ENCODE data around the gene MTMR2. TPM values are rescaled to one million over a fixed set of nuclear protein-coding genes. Genes with fewer than 3 reads are reported as not detected.
"Not testable (repeated sequence)": the region's sequence is repeated elsewhere in the genome, so short reads cannot be mapped to it uniquely, and the experiment has no call there.

Gene MTMR2
- polyA plus RNA-seq, 5 donors = 41.4 to 74.6 (median 58.1) TPM

- peak in 1 of 2 donors; percentile 12 for DNase-seq
Observed at GRCh38 chr11:95891423-95892170, 32.3 kb downstream of the MTMR2 start.

GRCh38 chr11:95888852-95889251 is 35.1 kb downstream of the MTMR2 start:
- no peak for DNase-seq

- no peak for DNase-seq
Observed at GRCh38 chr11:95888439-95888838, 35.5 kb downstream of the MTMR2 start.

GRCh38 chr11:95886462-95886861 is 37.4 kb downstream of the MTMR2 start:
- DNase-seq = no peak

DNA sequence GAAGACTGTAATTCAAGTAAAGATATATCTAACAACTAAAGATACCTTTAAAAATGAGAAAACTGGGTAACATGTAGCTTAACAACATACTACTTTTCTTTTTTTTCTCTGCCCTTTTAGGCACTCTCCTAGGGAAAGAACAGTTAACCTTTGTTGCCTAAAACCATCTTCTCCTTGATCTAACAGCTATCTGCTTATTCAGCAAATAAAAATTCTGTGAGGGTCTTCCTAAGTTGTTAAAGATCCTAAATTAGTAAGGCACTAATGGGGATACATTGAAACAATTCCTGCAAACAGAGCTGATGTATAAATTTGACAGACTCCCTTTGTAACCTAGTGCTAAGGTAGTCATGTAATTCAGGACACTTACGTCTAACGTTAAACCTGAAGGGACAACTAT is 39.1 kb downstream of the MTMR2 start:
- no peak for DNase-seq

GRCh38 chr11:95884376-95884775 is 39.5 kb downstream of the MTMR2 start:
- no peak for DNase-seq

- peak; percentile 10 to 15 for DNase-seq
Observed at GRCh38 chr11:95883381-95883780, 40.5 kb downstream of the MTMR2 start.

DNA sequence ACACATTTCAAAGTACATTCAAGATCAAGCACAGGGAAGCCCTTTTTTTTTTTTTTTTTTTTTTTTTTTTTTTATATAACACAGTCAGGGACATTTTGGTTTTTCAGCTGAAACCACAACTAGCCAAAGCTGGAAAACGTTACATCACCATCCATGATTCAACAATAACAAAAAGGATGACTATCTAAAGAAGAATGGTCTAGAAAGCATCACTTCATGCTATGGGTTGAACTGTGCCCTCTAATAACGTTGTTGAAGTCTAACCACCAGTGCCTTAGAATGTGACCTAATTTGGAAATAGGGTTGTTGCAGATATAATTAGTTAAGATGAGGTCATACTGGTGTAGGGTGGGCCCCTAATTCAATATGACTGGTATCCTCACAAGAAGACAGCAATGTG is 46.6 kb downstream of the MTMR2 start:
- no peak for DNase-seq

DNA sequence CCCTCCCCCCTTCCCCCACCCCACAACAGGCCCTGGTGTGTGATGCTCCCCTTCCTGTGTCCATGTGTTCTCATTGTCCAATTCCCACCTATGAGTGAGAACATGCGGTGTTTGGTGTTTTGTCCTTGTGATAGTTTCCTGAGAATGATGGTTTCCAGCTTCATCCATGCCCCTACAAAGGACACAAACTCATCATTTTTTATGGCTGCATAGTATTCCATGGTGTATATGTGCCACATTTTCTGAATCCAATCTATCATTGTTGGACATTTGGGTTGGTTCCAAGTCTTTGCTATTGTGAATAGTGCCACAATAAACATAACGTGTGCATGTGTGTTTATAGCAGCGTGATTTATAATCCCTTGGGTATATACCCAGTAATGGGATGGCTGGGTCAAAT is 53.0 kb downstream of the MTMR2 start:
- DNase-seq = not testable (repeated sequence)

DNA sequence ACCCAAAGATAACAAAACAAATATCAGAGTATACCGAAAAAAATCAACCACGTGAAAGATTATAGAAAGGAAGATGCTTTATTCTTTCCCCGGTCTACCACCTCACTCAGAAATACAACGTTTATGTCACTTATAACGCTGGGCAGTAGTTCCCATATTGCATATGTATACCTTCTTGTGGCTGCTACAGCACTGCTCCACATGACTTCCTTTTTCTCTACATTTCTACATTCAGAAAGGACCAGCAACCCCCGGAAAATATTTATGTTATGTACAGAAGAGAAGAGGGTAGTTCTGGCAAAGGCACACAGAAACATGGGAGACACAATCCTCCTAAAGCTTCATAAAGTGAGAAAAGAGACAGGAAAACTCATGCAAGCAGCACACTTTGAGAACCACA is 56.8 kb downstream of the MTMR2 start:
- DNase-seq = no peak

DNA sequence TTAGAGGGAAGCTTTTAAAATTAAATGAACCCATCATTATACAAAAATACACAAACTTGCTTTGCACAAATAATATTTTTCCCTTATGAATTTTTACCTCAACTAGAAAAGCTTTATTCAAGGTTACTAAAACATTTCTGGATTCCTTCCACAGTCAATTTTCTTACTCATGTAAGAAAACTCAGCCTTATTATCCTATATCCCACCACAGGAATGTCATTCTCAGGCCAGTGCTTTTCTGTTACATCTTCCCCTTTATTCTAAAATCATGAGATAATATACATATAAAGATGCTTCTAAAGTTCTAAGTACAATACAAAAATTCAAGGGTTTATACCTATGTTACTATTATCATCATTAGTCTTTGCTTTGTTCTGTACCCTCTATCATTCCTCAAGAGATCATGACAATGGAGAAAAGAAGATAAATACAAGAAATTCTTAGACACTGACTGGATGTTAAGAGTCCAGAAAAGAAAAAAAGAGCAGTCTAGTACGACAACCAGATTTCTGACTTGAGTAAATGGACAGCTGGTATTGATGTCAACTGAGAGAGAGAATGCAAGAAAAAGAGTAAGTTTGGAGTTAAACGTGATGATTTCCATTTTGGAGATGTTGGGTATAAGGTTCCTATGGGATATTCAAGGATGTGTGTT is 60.3 kb downstream of the MTMR2 start:
- DNase-seq = no peak

DNA sequence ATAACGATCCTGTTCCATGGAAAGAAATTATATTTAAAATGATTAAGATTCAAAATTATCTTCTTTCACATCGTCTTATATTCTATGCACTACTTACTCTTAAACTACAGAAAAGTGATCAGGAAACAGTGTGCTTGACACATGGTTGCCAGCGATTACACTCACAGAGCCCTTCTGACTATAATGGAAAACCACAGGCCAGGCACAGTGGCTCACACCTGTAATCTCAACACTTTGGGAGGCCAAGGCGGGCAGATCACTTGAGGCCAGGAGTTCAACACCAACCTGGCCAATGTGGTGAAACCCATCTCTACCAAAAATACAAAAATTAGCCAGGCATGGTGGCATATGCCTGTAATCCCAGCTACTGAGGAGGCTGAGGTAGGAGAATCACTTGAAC is 63.9 kb downstream of the MTMR2 start:
- not testable (repeated sequence) for DNase-seq

DNA sequence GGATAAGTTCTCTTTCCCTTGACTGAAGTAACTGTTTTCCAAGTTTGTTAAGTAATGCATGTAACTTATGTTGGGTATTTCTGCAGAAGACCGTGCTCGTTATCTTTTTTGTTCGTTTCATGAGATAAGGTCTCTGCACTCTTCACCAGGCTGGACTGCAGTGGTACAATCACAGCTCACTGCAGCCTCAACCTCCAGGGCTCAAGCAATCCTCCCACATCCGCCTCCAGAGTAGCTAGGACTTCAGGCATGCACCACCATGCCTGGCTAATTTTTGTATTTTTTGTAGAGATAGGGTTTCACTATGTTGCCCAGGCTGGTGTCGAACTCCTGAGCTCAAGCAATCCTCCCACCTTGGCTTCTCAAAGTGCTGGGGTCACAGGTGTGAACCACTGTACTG is 69.5 kb downstream of the MTMR2 start:
- DNase-seq = not testable (repeated sequence)

GRCh38 chr11:95853862-95854261 is 70.0 kb downstream of the MTMR2 start:
- no peak for DNase-seq

GRCh38 chr11:95853138-95853537 is 70.8 kb downstream of the MTMR2 start:
- no peak for DNase-seq

DNA sequence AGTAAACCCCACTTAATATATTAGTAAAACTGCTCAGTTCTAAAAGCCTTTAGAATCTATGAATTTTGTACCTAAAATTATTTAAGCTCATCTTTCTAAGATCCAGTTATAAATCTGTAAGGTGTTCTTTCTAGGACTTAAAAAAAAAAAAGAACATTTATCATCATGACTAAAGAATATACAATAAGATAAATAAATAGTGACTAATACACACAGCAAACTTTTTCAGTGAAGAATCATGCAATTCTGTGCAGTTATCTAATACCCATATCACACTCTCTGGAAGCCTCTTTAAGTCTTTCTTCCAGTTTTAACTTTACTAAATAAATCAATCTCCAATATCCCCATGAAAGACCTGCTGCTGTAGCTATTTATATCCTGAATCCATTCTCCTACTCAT is 73.8 kb downstream of the MTMR2 start:
- no peak for DNase-seq

DNA sequence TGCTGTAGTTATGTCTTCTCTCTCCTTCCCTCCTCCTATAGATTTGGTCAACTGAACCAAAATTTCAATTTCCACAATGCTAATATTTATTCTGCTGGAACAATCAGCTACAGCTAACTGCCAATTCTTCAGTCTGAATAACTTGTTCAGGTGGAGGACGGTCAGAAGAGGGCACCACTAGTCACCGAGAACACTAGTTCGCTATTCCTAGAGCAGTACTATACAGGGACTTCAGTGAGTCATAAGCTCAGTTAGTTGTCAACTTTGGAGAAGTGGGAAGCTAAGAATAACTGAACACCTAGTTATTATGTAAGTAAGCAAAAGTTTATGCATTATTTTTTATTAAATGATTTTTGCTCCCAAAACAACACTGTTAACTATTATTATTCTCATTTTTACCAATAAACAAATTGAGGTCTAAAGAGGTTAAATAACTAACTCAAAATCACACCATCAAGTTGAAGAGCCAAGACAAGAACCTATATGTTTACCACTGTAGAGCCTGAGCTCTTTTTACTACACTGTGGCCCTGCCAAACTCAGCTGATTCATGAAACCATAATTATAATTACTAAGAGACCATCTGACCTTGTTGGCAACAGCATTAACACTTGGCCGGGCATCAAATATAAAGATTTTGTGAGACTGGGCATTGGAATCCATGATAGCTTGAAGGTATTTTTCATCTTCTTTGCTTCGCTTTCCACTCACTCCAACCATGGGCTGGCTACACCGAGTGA is 74.7 kb downstream of the MTMR2 start:
- DNase-seq = peak; percentile 30 to 42

DNA sequence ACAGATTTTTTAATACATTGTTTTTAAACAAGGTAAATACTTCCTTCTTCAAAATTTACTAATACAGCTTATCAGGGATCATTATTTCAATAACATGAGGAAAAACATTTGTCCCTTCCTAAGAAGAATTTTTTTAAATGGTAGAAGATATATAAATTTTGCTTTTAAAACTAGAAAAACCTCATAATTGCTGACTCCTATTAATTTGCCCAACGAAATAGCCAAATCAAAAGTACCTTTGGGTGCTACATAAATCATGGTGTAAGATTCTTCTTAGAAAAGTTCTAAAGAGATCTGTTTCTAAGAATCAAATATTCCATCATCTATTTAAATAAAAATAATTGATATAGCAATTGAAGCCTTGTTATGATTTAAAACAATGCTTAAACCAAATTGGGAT is 78.7 kb downstream of the MTMR2 start:
- DNase-seq = no peak

DNA sequence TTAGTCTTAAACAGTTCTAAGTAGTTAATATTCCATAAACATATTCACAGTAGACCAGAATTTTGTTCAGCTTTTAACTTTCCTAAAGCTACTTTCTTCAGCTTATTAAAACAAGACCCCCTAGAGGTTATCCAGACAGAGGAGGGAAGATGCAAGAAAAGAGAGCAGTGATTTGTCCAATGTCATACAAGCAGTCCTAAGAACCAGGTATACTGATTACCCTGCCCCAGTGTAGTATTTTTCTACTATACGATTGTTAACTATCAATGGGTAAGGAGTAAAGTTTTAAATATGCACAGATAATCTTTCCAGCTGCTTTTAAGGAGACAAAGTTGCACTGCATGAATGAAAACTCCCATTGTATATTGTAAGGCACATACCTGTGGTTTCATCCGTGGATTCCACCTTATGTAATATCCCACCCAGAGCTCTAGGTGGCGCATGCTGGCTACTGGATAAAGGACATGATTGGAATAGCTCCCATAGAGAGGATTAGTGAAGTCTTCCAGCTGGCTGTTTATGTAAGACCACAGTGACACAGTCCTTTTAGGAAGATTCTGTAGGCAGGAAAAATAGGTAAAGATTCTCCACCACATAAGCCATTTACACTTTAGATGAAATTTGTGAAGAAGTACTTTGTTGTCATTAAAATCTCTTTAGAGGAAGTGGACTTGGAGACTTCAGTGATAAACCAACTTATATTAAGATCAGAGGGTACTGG is 88.0 kb downstream of the MTMR2 start:
- DNase-seq = peak; percentile 54 to 67

DNA sequence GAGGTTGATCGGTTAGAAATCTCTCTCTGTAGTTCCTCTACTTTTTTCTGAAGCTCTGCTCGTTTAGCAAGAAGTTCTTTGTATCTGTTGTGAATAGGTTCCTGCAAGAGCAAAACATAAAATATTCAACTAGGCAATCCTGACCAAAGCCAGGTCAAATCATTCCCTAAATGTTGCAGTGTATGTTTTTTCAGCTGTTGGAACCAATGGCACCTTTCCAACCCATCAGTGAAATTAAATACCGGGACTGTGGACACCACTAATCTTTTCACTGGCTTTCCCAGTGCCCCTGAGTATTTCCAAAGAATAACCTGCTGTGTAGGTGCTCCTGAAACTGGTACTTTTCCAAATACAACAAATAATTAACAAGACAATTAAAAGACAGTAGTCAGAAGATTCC is 88.6 kb downstream of the MTMR2 start:
- DNase-seq = no peak

- DNase-seq = no peak
Observed at GRCh38 chr11:95833378-95833777, 90.5 kb downstream of the MTMR2 start.

DNA sequence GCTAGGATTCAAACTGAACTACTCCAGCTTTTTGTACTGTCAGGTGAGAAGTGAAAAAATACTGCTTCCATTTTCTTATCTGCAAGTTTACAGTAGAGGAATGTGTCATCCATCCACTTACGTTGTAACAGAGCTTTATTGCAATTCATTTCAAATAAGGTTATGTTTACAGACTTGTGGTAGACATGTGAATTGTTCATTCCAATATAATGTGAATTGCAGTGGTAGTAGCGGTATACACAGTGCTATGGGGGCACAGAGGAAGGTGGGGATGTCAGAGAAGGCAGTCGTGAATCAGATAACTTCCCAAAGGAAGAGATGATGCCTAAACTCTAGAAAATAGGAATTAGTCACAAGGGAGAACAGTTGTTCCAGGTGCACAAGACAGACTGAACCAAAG is 91.1 kb downstream of the MTMR2 start:
- DNase-seq = no peak
